Testis (tissue), 3 donors: ENCODE data around the gene ASB4. TPM values are rescaled to one million over a fixed set of nuclear protein-coding genes. Genes with fewer than 3 reads are reported as not detected.

Source experiments
- DNase-seq: peaks from one replicate; pipeline ENCODE4 v3.0.0-alpha.2; 2019
- H3K27ac ChIP-seq, 2 donors: fragments of 200-600 bp; sonication (generic); one replicate each; pipeline ENCODE4 v1.5.1; 2019
- H3K27me3 ChIP-seq: fragments of 200-600 bp; sonication (generic); one replicate; pipeline ENCODE4 v1.5.1; 2019
- H3K36me3 ChIP-seq: fragments of 200-600 bp; sonication (generic); one replicate; pipeline ENCODE4 v1.5.1; 2017; ENCODE audit warnings: low read depth; ENCODE audit errors: missing control alignments
- H3K4me1 ChIP-seq: fragments of 200-600 bp; sonication (generic); one replicate; pipeline ENCODE4 v1.5.1; 2019
- H3K4me3 ChIP-seq, 2 donors: fragments of 200-600 bp; sonication (generic); one replicate each; pipeline ENCODE4 v1.5.1; 2017 to 2019
- H3K9me3 ChIP-seq: fragments of 200-600 bp; sonication (generic); one replicate; pipeline ENCODE4 v1.5.1; 2017
- POLR2A ChIP-seq: fragments of 450-650 bp; IDR thresholded peaks from one replicate; pipeline ENCODE4 v1.6.1; 2017; ENCODE audit warnings: antibody characterized with exemption, mild to moderate bottlenecking, moderate library complexity
- WGBS, 2 donors: methylation state at CpG; one replicate each; pipeline ENCODE4 v1.1.5; 2018; 5-methylcytosine and 5-hydroxymethylcytosine counted together
- intact Hi-C: fragments of 100-400 bp; cut with DNase I; formaldehyde crosslinking; loops from one replicate; pipeline ENCODE4 v1.15.1; 2023; ENCODE audit warnings: low total_unique reads
- polyA plus RNA-seq: library from polyadenylated mRNA; stranded (reverse); fragments of 350-450 nt; fragmentation: Illumina TruSeq; extraction: RNeasy Lipid Tissue Mini Kit (QIAGEN cat#74804); gene quantifications from one replicate; pipeline ENCODE4 v1.2.3, GENCODE V29; 2014; ENCODE audit warnings: low read depth, low replicate concordance; ENCODE audit not compliant: insufficient read depth
- total RNA-seq, 2 donors: library from RNA; depleted of rRNA; stranded (reverse); fragments of >200 nt; gene quantifications; one replicate each; pipeline ENCODE4 v1.2.3, GENCODE V29; 2016
- TF ChIP-seq, protein P1 (sequence below), 3 experiments: fragments of 450-650 bp in 2 of 3; fragments of 200-600 bp in 1 of 3; sonication (generic) in 1 of 3; IDR thresholded peaks; one replicate each; pipeline ENCODE4 v1.5.1; 2016 to 2019; ENCODE audit warnings: antibody characterized with exemption in 3 of 3, mild to moderate bottlenecking in 2 of 3, moderate library complexity in 1 of 3

The ASB4 gene
- total and polyA plus RNA-seq, 3 donors from 2014 or later, result 0.12 to 1.9 (median 1.0) TPM

DNA sequence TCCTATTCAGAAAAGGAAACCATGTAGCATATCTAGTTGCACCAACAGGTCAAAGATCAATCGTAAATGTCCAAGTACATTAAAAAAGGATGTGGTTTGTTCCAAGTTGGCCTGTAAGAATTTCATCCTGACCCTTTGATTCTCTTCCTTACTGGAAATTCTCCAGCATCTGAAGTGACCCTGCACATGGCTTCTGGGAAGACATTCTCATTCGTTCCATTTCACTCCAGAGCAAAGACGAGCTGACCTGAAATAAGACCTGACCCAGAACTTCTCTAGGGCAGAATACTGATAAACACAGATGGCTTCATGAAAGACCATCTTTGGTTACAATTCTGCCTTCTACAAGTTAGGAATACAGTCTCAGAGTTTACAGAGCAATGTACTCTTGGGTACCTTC, 39.8 kb downstream of the ASB4 start:
- 19 to 50% methylated on average over 3 of the region's 3 CpGs for WGBS, 2 donors
- TF ChIP-seq, protein P1, sequence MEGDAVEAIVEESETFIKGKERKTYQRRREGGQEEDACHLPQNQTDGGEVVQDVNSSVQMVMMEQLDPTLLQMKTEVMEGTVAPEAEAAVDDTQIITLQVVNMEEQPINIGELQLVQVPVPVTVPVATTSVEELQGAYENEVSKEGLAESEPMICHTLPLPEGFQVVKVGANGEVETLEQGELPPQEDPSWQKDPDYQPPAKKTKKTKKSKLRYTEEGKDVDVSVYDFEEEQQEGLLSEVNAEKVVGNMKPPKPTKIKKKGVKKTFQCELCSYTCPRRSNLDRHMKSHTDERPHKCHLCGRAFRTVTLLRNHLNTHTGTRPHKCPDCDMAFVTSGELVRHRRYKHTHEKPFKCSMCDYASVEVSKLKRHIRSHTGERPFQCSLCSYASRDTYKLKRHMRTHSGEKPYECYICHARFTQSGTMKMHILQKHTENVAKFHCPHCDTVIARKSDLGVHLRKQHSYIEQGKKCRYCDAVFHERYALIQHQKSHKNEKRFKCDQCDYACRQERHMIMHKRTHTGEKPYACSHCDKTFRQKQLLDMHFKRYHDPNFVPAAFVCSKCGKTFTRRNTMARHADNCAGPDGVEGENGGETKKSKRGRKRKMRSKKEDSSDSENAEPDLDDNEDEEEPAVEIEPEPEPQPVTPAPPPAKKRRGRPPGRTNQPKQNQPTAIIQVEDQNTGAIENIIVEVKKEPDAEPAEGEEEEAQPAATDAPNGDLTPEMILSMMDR (IDR thresholded peaks at IDR 0.05), result no peak
- TF ChIP-seq POLR2A, result no peak
- peak overlapping the region; percentile 22 to 28 for H3K27ac ChIP-seq
- no peaks in the 10 kb centered on the region for H3K36me3 ChIP-seq
- intact Hi-C loops, result loop anchor here (5.0 kb wide), 1 partner anchor 162 kb away; no protein-coding TSS in a partner anchor
- no peaks in the 10 kb centered on the region for H3K27me3 ChIP-seq
- DNase-seq, result no peak
- no peak overlapping the region for H3K4me3 ChIP-seq
- peaks cover 7% of the 10 kb centered on the region for H3K4me1 ChIP-seq
- no peaks in the 10 kb centered on the region for H3K9me3 ChIP-seq

DNA sequence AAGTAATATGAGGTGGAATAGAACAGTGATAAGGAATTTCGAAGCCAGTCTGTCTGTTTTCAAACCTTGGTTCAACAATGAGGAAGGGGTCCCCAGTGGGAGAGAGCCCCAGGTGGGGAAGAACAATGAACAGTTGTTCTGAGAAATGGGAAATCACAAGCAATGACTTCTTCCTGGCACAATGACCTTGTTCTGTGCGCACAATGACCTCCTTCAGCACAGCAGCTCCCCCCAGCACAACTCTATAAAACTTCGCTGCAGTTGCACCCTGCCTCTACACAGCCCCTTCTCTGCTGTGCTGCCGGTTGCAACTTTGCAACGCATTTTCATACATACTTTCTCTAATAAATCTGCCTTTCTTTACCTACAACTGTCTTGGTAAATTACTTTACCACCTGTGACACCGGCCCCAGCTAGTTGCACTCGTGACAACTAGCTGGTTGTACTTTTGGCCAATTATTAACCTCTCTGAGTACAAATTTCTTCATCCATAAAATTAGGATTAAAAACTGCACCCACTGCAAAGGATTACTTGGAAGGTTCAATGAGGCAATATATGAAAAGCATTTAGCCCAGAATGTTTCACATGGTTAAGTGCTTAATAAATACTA, 40.5 kb downstream of the ASB4 start:
- Histone ChIP-seq H3K27me3 (no peaks in the 10 kb centered on the region), H3K36me3 (no peaks in the 10 kb centered on the region), H3K9me3 (no peaks in the 10 kb centered on the region), H3K27ac (peak overlapping the region; percentile 22 to 28), H3K4me1 (peaks cover 7% of the 10 kb centered on the region), H3K4me3 (no peak overlapping the region)
- DNase-seq, result peak; percentile 46
- 67 to 74% methylated on average over 7 of the region's 7 CpGs for WGBS, 2 donors
- TF ChIP-seq POLR2A, result no peak
- intact Hi-C loops, result loop anchor here (5.0 kb wide), 1 partner anchor 161 kb away; no protein-coding TSS in a partner anchor

DNA sequence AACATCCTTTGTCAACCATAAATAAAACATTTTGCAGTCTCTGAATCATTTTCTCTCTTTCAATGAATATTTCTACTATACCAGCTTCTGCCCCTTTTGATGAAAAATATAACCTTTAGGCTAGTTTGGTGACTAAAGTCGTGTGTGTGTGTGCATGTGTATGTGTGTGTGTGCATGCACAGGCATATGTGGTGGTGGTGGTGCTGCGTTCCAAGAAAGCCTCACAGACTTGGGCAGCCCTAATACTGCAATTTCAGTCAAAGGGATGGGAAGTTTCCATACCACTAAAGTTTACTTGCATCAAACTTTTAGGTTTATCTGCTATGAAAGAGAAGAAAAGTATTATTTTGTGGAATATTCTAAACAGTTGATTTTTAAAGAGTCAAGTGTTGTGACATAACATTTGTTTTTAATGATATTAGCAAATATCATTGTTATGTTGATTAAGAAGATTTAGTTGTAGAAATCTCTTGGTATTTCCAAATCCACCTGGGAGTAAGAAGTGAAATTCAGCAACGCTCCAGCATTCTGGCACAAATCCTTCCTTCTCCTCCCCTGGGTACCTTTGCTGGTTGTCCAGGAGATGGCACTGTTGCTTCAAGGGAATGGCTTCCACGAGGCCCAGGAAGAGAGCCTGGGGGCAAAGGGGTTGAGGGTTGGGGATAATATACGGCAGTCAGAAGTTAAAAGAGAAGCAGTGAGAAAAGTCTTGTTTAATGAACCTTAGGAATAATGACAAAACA, 41.5 kb downstream of the ASB4 start:
- WGBS, 2 donors, result 26% methylated on average over 5 of the region's 5 CpGs
- no peak overlapping the region for H3K4me3 ChIP-seq
- no peaks in the 10 kb centered on the region for H3K36me3 ChIP-seq
- TF ChIP-seq, protein P1 (IDR thresholded peaks at IDR 0.05), result peak; percentile 73 to 84 (median 75)
- TF ChIP-seq POLR2A, result no peak
- intact Hi-C loops, result loop anchor here (5.0 kb wide), 1 partner anchor 160 kb away; no protein-coding TSS in a partner anchor
- H3K27ac ChIP-seq, result no peak overlapping the region
- peak; percentile 65 for DNase-seq
- H3K27me3 ChIP-seq, result no peaks in the 10 kb centered on the region
- no peaks in the 10 kb centered on the region for H3K9me3 ChIP-seq
- H3K4me1 ChIP-seq, result peaks cover 7% of the 10 kb centered on the region

DNA sequence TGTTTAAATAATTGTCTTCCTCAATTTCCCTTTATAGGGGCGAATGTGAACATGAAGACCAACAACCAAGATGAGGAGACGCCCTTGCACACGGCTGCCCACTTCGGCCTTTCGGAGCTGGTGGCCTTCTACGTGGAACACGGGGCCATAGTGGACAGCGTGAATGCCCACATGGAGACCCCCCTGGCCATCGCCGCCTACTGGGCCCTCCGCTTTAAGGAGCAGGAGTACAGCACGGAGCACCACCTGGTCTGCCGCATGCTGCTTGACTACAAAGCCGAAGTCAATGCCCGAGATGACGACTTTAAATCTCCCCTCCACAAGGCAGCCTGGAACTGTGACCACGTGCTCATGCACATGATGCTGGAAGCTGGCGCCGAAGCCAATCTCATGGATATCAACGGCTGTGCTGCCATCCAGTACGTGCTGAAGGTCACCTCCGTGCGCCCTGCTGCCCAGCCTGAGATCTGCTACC, 42.1 kb downstream of the ASB4 start:
- no peak for DNase-seq
- Histone ChIP-seq H3K4me1 (peaks cover 7% of the 10 kb centered on the region), H3K36me3 (no peaks in the 10 kb centered on the region), H3K4me3 (no peak overlapping the region), H3K27me3 (no peaks in the 10 kb centered on the region), H3K9me3 (no peaks in the 10 kb centered on the region), H3K27ac (no peak overlapping the region)
- 71 to 75% methylated on average over 21 to 23 of the region's 23 CpGs for WGBS, 2 donors
- intact Hi-C loops, result loop anchor here (5.0 kb wide), 1 partner anchor 159 kb away; no protein-coding TSS in a partner anchor
- TF ChIP-seq POLR2A, result no peak
- TF ChIP-seq, protein P1 (IDR thresholded peaks at IDR 0.05), result peak in 1 of 3 experiments; percentile 6

DNA sequence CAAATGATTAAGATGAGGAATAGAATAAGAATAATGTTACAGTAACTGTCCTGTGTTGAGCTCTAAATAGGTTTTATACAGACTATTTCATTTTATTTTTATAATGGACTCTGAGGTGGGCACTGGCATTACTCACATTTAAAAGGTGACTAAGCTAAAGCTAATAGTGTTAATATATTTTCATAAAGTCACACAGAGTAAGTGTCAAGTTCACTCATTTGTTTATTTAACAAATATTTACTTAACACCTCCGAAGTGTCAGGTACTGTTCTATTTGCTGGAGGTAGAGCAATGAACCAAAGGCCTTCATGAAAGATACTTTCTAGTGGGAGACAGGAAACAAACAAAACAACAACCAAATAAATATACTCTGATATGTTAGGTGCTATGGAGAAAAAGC, 44.0 kb downstream of the ASB4 start:
- TF ChIP-seq, protein P1 (IDR thresholded peaks at IDR 0.05), result no peak
- TF ChIP-seq POLR2A, result no peak
- Histone ChIP-seq H3K4me1 (peaks cover 7% of the 10 kb centered on the region), H3K36me3 (no peaks in the 10 kb centered on the region), H3K4me3 (no peak overlapping the region), H3K27me3 (no peaks in the 10 kb centered on the region), H3K27ac (no peak overlapping the region), H3K9me3 (no peaks in the 10 kb centered on the region)
- intact Hi-C loops, result loop anchor here (5.0 kb wide), 1 partner anchor 158 kb away; no protein-coding TSS in a partner anchor
- DNase-seq, result no peak
- WGBS, 2 donors, result 88 to 90% methylated on average over 1 of the region's 1 CpG
